Naive thymus-derived CD4-positive, alpha-beta T cell (primary cell): ENCODE data around the gene OSBPL3. TPM values are rescaled to one million over a fixed set of nuclear protein-coding genes. Genes with fewer than 3 reads are reported as not detected.
A peak's percentile ranks its signal among the peaks of the same experiment; 100 is the strongest.

Experiments used
- ATAC-seq: fragments of 150-1000 bp; cut with Tn5 transposase; 2 replicates; pipeline ENCODE4 v1.10.0; 2021; ENCODE audit warnings: mild to moderate bottlenecking, moderate library complexity
- CTCF ChIA-PET: fragments of 350-600 bp; sonication (Branson Sonifier 250); formaldehyde crosslinking; loops from one replicate; lab custom pipeline; 2021; ENCODE audit warnings: antibody characterized with exemption; lab: Charles Lee
- POLR2A ChIA-PET: fragments of 350-600 bp; sonication (Branson Sonifier 250); formaldehyde crosslinking; loops from one replicate; lab custom pipeline; 2021; ENCODE audit warnings: antibody characterized with exemption, inconsistent platforms; lab: Charles Lee
- DNase-seq, 9 donors: peaks; one replicate each; pipeline versions ENCODE4 v3.0.0 to v3.0.0-alpha.2; 2020 to 2022; ENCODE audit warnings: mixed read lengths in 1 of 9
- H3K27ac ChIP-seq: one replicate; pipeline ENCODE4 v1.7.0; 2013; ENCODE audit warnings: mild to moderate bottlenecking, low read depth, low read length, moderate library complexity
- H3K27me3 ChIP-seq, 2 donors: one replicate each; pipeline ENCODE4 v1.7.0; 2013; ENCODE audit warnings: low read length in 2 of 2, mild to moderate bottlenecking in 2 of 2, moderate library complexity in 2 of 2; ENCODE audit not compliant: control insufficient read depth in 2 of 2, insufficient read depth in 2 of 2
- H3K36me3 ChIP-seq, 3 experiments: 1 replicate in 2 of 3; 2 replicates in 1 of 3; pipeline ENCODE4 v1.7.0; 2013; ENCODE audit warnings: low read length in 3 of 3, mild to moderate bottlenecking in 3 of 3, moderate library complexity in 1 of 3; ENCODE audit not compliant: insufficient read depth in 3 of 3, control insufficient read depth in 2 of 3
- H3K4me1 ChIP-seq, 2 donors: one replicate each; pipeline ENCODE4 v1.7.0; 2013; ENCODE audit warnings: low read length in 2 of 2, mild to moderate bottlenecking in 2 of 2, moderate library complexity in 1 of 2; ENCODE audit not compliant: control insufficient read depth in 2 of 2, insufficient read depth in 2 of 2
- H3K4me3 ChIP-seq: 2 replicates; pipeline ENCODE4 v1.7.0; 2013; ENCODE audit warnings: mild to moderate bottlenecking, low read length
- H3K9me3 ChIP-seq, 3 experiments: 1 replicate in 2 of 3; 2 replicates in 1 of 3; pipeline ENCODE4 v1.7.0; 2013; ENCODE audit warnings: low read length in 3 of 3; ENCODE audit not compliant: control insufficient read depth in 2 of 3
- H3K27ac Mint-ChIP-seq, 9 donors: one replicate each; pipeline ENCODE4 v1.8.0; 2020 to 2022; ENCODE audit warnings: mixed read lengths in 9 of 9, mild to moderate bottlenecking in 8 of 9, moderate library complexity in 5 of 9, inconsistent platforms in 2 of 9
- H3K27me3 Mint-ChIP-seq, 5 donors: one replicate each; pipeline ENCODE4 v1.8.0; 2021 to 2022; ENCODE audit warnings: mixed read lengths in 5 of 5, mild to moderate bottlenecking in 1 of 5
- H3K36me3 Mint-ChIP-seq, 5 donors: one replicate each; pipeline ENCODE4 v1.8.0; 2020 to 2022; ENCODE audit warnings: mixed read lengths in 5 of 5, mild to moderate bottlenecking in 3 of 5, inconsistent platforms in 1 of 5
- H3K4me1 Mint-ChIP-seq, 7 donors: one replicate each; pipeline ENCODE4 v1.8.0; 2020 to 2022; ENCODE audit warnings: mixed read lengths in 7 of 7, mild to moderate bottlenecking in 3 of 7, inconsistent platforms in 1 of 7
- H3K4me3 Mint-ChIP-seq, 10 donors: one replicate each; pipeline ENCODE4 v1.8.0; 2020 to 2022; ENCODE audit warnings: mild to moderate bottlenecking in 10 of 10, mixed read lengths in 10 of 10, moderate library complexity in 6 of 10, inconsistent platforms in 2 of 10
- H3K9me3 Mint-ChIP-seq, 11 donors: one replicate each; pipeline ENCODE4 v1.8.0; 2020 to 2022; ENCODE audit warnings: mixed read lengths in 11 of 11, mild to moderate bottlenecking in 4 of 11, inconsistent platforms in 1 of 11, moderate library complexity in 1 of 11
- intact Hi-C, 2 donors: fragments of 100-400 bp; cut with micrococcal nuclease; formaldehyde crosslinking; loops; one replicate each; pipeline ENCODE4 v1.15.1; 2023
- polyA plus RNA-seq, 2 donors: library from polyadenylated mRNA; unstranded; fragments of 300-500 nt; fragmentation: Illumina TruSeq; gene quantifications; one replicate each; pipeline ENCODE4 v1.2.3, GENCODE V29; 2021
- total RNA-seq, 6 experiments: library from RNA in 5 of 6; stranded (reverse) in 5 of 6; gene quantifications; 1 replicate in 5 of 6; 2 replicates in 1 of 6; pipeline ENCODE4 v1.2.3 and lab custom pipeline; 2021 to 2026

The OSBPL3 gene
- total and polyA plus RNA-seq, 7 experiments from 2014 or later, result 4.5 to 75.7 (median 19.2) TPM

- ChIA-PET POLR2A (no interaction called here), CTCF (interaction anchor here (0.7 kb wide), 1 partner anchor 91 kb away, joined by 3 read pairs; no protein-coding TSS in a partner anchor)
- intact Hi-C loops, result no loop called here
- no peaks in the 10 kb centered on the region for H3K27me3 Mint-ChIP-seq
- peaks cover 0 to 50% (median 0%) of the 10 kb centered on the region in 7 donors for H3K4me1 Mint-ChIP-seq
- Histone ChIP-seq H3K27me3 (no peaks in the 10 kb centered on the region), H3K4me1 (no peaks in the 10 kb centered on the region), H3K36me3 (peaks cover 5 to 7% (median 6%) of the 10 kb centered on the region in 3 experiments), H3K9me3 (no peaks in the 10 kb centered on the region), H3K4me3 (no peak overlapping the region), H3K27ac (no peak overlapping the region)
- no peak for ATAC-seq
- no peak overlapping the region for H3K4me3 Mint-ChIP-seq
- H3K9me3 Mint-ChIP-seq, result no peaks in the 10 kb centered on the region
- H3K27ac Mint-ChIP-seq, result no peak overlapping the region
- peaks cover 11 to 60% (median 35%) of the 10 kb centered on the region in 5 donors for H3K36me3 Mint-ChIP-seq
- no peak for DNase-seq
These were observed 111.2 kb downstream of the OSBPL3 start for GRCh38 chr7:24868741-24869140.

GRCh38 chr7:24866004-24866615, 113.9 kb downstream of the OSBPL3 start:
- H3K4me1 Mint-ChIP-seq, result peaks cover 0 to 43% (median 0%) of the 10 kb centered on the region in 7 donors
- no peaks in the 10 kb centered on the region for H3K9me3 ChIP-seq
- intact Hi-C loops, result no loop called here
- H3K9me3 Mint-ChIP-seq, result no peaks in the 10 kb centered on the region
- no peak overlapping the region for H3K4me3 ChIP-seq
- H3K27ac Mint-ChIP-seq, result peak overlapping the region in 1 of 9 donors; percentile 44
- no peaks in the 10 kb centered on the region for H3K27me3 ChIP-seq
- ATAC-seq, result no peak
- H3K36me3 ChIP-seq, result peaks cover 6 to 15% (median 7%) of the 10 kb centered on the region in 3 experiments
- no peaks in the 10 kb centered on the region for H3K27me3 Mint-ChIP-seq
- no peaks in the 10 kb centered on the region for H3K4me1 ChIP-seq
- peak overlapping the region in 1 of 10 donors; percentile 18 for H3K4me3 Mint-ChIP-seq
- ChIA-PET CTCF (interaction anchor here (0.7 kb wide), 2 partner anchors 18 to 63 kb away, joined by 3 read pairs; no protein-coding TSS in a partner anchor), POLR2A (no interaction called here)
- no peak overlapping the region for H3K27ac ChIP-seq
- H3K36me3 Mint-ChIP-seq, result peaks cover 23 to 78% (median 51%) of the 10 kb centered on the region in 5 donors
- DNase-seq, result peak in 1 of 9 donors; percentile 32

DNA sequence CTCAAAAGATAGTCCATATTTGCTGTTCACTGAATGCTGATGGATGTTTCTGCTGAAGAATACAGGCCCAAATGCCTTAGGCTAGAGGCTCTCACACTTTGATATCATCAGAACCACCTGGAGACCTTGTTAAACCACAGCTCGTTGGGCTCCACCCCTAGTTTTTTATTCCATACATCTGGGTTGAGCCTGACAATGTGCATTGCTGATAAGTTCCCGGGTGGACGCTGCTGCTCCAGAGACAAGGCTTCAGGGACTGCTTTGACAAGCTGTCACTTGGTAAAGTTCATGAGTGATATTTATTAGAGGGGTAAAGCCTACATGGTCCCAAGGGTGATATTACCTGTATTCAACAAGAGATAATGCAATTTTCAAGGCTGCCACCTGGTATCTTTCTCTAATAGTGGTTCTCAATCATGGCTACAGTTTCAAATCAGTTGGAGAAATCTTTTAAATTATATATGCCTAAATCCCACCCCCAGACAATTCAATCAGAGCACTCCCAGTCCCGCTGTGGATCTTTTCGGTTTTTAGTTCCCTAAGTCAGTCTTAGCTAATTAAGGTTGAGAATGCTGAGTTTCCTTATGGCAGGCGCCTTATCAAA, 115.7 kb downstream of the OSBPL3 start:
- CTCF ChIA-PET, result no interaction called here
- intact Hi-C loops, result no loop called here
- H3K27ac ChIP-seq, result no peak overlapping the region
- H3K27ac Mint-ChIP-seq, result no peak overlapping the region
- H3K36me3 ChIP-seq, result peaks cover 0 to 15% (median 0%) of the 10 kb centered on the region in 3 experiments
- H3K4me1 ChIP-seq, result no peaks in the 10 kb centered on the region
- H3K4me3 ChIP-seq, result no peak overlapping the region
- no peak for DNase-seq
- H3K36me3 Mint-ChIP-seq, result peaks cover 20 to 70% (median 50%) of the 10 kb centered on the region in 5 donors
- H3K9me3 Mint-ChIP-seq, result no peaks in the 10 kb centered on the region
- POLR2A ChIA-PET, result no interaction called here
- H3K4me3 Mint-ChIP-seq, result no peak overlapping the region
- H3K27me3 Mint-ChIP-seq, result no peaks in the 10 kb centered on the region
- H3K27me3 ChIP-seq, result no peaks in the 10 kb centered on the region
- H3K4me1 Mint-ChIP-seq, result peaks cover 0 to 35% (median 0%) of the 10 kb centered on the region in 7 donors
- no peaks in the 10 kb centered on the region for H3K9me3 ChIP-seq
- ATAC-seq, result no peak

DNA sequence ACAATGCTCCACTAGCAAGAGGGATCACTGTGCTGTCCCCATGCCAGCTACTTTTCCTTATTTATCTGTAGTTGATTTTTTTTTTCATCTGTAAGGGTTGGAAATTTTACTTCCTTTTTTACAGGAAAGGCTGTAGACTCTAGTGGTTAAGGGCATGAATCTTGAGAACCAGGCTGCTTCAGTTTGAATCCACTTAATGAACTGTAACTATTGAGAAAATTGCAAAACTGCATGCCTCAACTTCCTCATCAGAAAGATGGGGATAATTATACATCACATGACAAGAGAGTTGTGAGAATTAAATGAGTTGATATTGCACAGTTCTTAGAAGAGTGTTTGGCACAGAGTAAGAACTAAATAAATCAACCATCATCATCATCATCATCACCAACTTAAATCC, 116.4 kb downstream of the OSBPL3 start:
- ATAC-seq (no peak), DNase-seq (no peak)
- Histone ChIP-seq H3K4me3 (no peak overlapping the region), H3K27me3 (no peaks in the 10 kb centered on the region), H3K36me3 (peaks cover 0 to 15% (median 0%) of the 10 kb centered on the region in 3 experiments), H3K9me3 (no peaks in the 10 kb centered on the region), H3K4me1 (no peaks in the 10 kb centered on the region), H3K27ac (no peak overlapping the region)
- H3K4me3 Mint-ChIP-seq, result no peak overlapping the region
- H3K27ac Mint-ChIP-seq, result no peak overlapping the region
- peaks cover 0 to 32% (median 0%) of the 10 kb centered on the region in 7 donors for H3K4me1 Mint-ChIP-seq
- H3K27me3 Mint-ChIP-seq, result no peaks in the 10 kb centered on the region
- CTCF ChIA-PET, result no interaction called here
- POLR2A ChIA-PET, result no interaction called here
- intact Hi-C loops, result no loop called here
- H3K36me3 Mint-ChIP-seq, result peaks cover 20 to 67% (median 51%) of the 10 kb centered on the region in 5 donors
- no peaks in the 10 kb centered on the region for H3K9me3 Mint-ChIP-seq

DNA sequence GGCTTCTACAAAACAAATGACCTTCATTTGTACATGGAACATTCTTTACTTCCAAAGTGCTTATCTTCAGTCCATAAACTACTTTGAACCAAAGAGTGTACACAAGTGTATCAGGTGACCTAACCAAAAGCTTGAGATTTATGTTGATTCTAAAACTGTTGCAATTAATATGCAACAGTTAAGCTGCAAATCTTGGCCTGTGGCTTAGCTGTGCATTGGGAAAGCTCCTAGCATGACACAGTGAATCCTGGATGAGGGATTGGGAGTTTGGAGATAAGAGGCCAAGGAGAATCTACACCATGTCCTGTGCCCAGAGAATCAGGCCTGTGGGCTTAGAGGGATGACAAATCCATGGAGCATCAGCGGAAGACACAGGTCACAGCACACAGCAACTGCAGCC, 117.5 kb downstream of the OSBPL3 start:
- POLR2A ChIA-PET, result no interaction called here
- Histone ChIP-seq H3K27me3 (no peaks in the 10 kb centered on the region), H3K4me1 (no peaks in the 10 kb centered on the region), H3K36me3 (peaks cover 0 to 15% (median 0%) of the 10 kb centered on the region in 3 experiments), H3K27ac (no peak overlapping the region), H3K9me3 (no peaks in the 10 kb centered on the region), H3K4me3 (no peak overlapping the region)
- Mint-ChIP-seq H3K27me3 (no peaks in the 10 kb centered on the region), H3K9me3 (no peaks in the 10 kb centered on the region), H3K27ac (no peak overlapping the region), H3K4me3 (no peak overlapping the region), H3K36me3 (peaks cover 20 to 63% (median 49%) of the 10 kb centered on the region in 5 donors), H3K4me1 (peaks cover 0 to 28% (median 0%) of the 10 kb centered on the region in 7 donors)
- DNase-seq, result no peak
- no peak for ATAC-seq
- intact Hi-C loops, result no loop called here
- CTCF ChIA-PET, result interaction anchor here (0.9 kb wide), 1 partner anchor 16 kb away, joined by 3 read pairs; no protein-coding TSS in a partner anchor

- peaks cover 20 to 61% (median 45%) of the 10 kb centered on the region in 5 donors for H3K36me3 Mint-ChIP-seq
- Histone ChIP-seq H3K4me1 (no peaks in the 10 kb centered on the region), H3K36me3 (peaks cover 0 to 15% (median 0%) of the 10 kb centered on the region in 3 experiments), H3K27ac (no peak overlapping the region), H3K9me3 (no peaks in the 10 kb centered on the region), H3K27me3 (no peaks in the 10 kb centered on the region), H3K4me3 (no peak overlapping the region)
- no peaks in the 10 kb centered on the region for H3K9me3 Mint-ChIP-seq
- POLR2A ChIA-PET, result no interaction called here
- intact Hi-C loops, result no loop called here
- peaks cover 0 to 27% (median 0%) of the 10 kb centered on the region in 7 donors for H3K4me1 Mint-ChIP-seq
- H3K27ac Mint-ChIP-seq, result no peak overlapping the region
- CTCF ChIA-PET, result no interaction called here
- no peak for DNase-seq
- no peaks in the 10 kb centered on the region for H3K27me3 Mint-ChIP-seq
- no peak overlapping the region for H3K4me3 Mint-ChIP-seq
- ATAC-seq, result no peak
These were observed 118.6 kb downstream of the OSBPL3 start for GRCh38 chr7:24861336-24861735.
